HFFc6 (cell line): Measurements from ENCODE around the gene TNFSF12. TPM values are rescaled to one million over a fixed set of nuclear protein-coding genes. Genes with fewer than 3 reads are reported as not detected.

Experiments
- DNase-seq: peaks from one replicate; pipeline ENCODE4 v3.0.0-alpha.2; 2018
- H3K27ac Mint-ChIP-seq: 2 replicates; pipeline ENCODE4 v1.8.0; 2020; ENCODE audit warnings: mild to moderate bottlenecking, mixed read lengths
- H3K27me3 Mint-ChIP-seq: 2 replicates; pipeline ENCODE4 v1.8.0; 2021; ENCODE audit warnings: mild to moderate bottlenecking, moderate library complexity, mixed read lengths; ENCODE audit not compliant: insufficient read depth
- H3K36me3 Mint-ChIP-seq: 2 replicates; pipeline ENCODE4 v1.8.0; 2021; ENCODE audit warnings: low read depth, mixed read lengths
- H3K4me1 Mint-ChIP-seq: 2 replicates; pipeline ENCODE4 v1.8.0; 2020; ENCODE audit warnings: low read depth, mixed read lengths
- H3K4me3 Mint-ChIP-seq: 2 replicates; pipeline ENCODE4 v1.8.0; 2020; ENCODE audit warnings: mild to moderate bottlenecking, moderate library complexity, mixed read lengths
- H3K9me3 Mint-ChIP-seq: 2 replicates; pipeline ENCODE4 v1.8.0; 2020; ENCODE audit warnings: mild to moderate bottlenecking, mixed read lengths
- CTCF ChIP-seq: fragments of 200-600 bp; sonication (generic); IDR thresholded peaks from 2 replicates; pipeline ENCODE4 v1.5.0; 2021; ENCODE audit warnings: antibody characterized with exemption, mild to moderate bottlenecking
- total RNA-seq, 6 experiments: library from RNA; stranded (reverse); fragmentation: NEBNext Ultra II Directional; extraction: Animal tissue kit (Norgen Biotek cat#: 25700); gene quantifications; 2 replicates in 1 of 6; 3 replicates in 5 of 6; pipeline ENCODE4 v1.2.3, GENCODE V29; 2021

The TNFSF12 gene
- total RNA-seq, 6 experiments from 2014 or later = 22.0 to 28.3 (median 25.4) TPM

GRCh38 chr17:7530023-7530900, 18.6 kb upstream of the TNFSF12 start:
- H3K4me1 Mint-ChIP-seq = no peaks in the 10 kb centered on the region
- no peak overlapping the region for H3K4me3 Mint-ChIP-seq
- H3K27ac Mint-ChIP-seq = no peak overlapping the region
- DNase-seq = no peak
- peaks cover 9% of the 10 kb centered on the region for H3K27me3 Mint-ChIP-seq
- TF ChIP-seq CTCF = no peak
- H3K9me3 Mint-ChIP-seq = peaks cover 42% of the 10 kb centered on the region
- peaks cover 20% of the 10 kb centered on the region for H3K36me3 Mint-ChIP-seq

DNA sequence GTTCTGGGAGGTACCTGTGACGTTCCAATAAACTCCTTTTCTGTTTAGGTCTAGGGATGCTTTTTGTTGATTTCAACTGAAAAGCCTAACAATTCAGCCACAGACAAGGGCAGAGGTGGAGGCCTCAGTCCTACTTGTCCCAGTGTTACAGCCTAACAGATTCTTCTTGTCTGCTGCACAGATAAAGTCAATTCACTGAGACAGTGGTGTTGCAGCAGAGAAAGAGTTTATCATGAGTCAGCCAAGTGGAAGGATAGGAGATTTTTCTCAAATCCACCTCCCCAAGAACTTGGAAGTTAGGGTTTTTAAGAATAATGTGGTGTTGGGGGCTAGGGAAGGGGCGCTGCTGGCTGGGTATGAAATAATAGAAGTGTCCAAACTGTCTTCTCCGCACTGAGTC, 10.8 kb upstream of the TNFSF12 start:
- 0 out of 2 replicates have a peak, but pooled peaks cover 6% of the 10 kb centered on the region for H3K4me1 Mint-ChIP-seq
- H3K36me3 Mint-ChIP-seq = peaks cover 26% of the 10 kb centered on the region
- no peak overlapping the region for H3K27ac Mint-ChIP-seq
- peaks cover 12% of the 10 kb centered on the region for H3K27me3 Mint-ChIP-seq
- no peak for TF ChIP-seq CTCF
- H3K4me3 Mint-ChIP-seq = no peak overlapping the region
- H3K9me3 Mint-ChIP-seq = peaks cover 33% of the 10 kb centered on the region
- DNase-seq = no peak

- no peak overlapping the region for H3K4me3 Mint-ChIP-seq
- H3K27ac Mint-ChIP-seq = no peak overlapping the region
- 0 out of 2 replicates have a peak, but pooled peaks cover 6% of the 10 kb centered on the region for H3K4me1 Mint-ChIP-seq
- peaks cover 26% of the 10 kb centered on the region for H3K36me3 Mint-ChIP-seq
- DNase-seq = no peak
- peaks cover 33% of the 10 kb centered on the region for H3K9me3 Mint-ChIP-seq
- TF ChIP-seq CTCF = no peak
- peaks cover 14% of the 10 kb centered on the region for H3K27me3 Mint-ChIP-seq
Measured at GRCh38 chr17:7538891-7539545, 9.8 kb upstream of the TNFSF12 start.

DNA sequence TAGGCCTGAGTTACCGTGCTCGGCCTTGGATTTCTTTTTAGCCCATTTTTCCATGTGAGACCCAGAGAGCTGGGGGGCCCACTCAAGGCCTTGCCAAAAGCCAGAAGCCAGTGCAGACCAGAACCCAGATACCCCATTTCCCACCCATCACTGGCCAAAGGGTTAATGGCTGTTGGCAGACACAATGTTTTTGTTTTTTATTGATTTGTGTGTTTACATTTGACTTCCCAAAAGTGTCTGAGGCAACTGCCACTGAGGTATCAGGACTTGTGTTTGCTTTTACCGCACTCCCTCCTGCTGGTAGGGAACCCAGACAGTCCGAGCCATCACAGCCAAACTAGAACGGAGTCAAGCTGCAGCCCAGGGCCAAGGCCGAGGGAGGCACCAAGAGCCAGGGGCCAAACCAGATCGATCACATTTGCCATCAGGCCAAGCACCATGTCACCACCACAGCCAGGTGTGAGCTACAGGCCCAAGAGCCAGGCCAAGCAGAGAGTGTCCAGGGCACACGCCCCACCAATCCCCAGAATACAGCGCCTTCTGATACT, 7.7 kb upstream of the TNFSF12 start:
- no peak overlapping the region for H3K27ac Mint-ChIP-seq
- DNase-seq = no peak
- H3K4me1 Mint-ChIP-seq = 0 out of 2 replicates have a peak, but pooled peaks cover 6% of the 10 kb centered on the region
- TF ChIP-seq CTCF = no peak
- H3K9me3 Mint-ChIP-seq = peaks cover 24% of the 10 kb centered on the region
- no peak overlapping the region for H3K4me3 Mint-ChIP-seq
- H3K27me3 Mint-ChIP-seq = peaks cover 12% of the 10 kb centered on the region
- peaks cover 22% of the 10 kb centered on the region for H3K36me3 Mint-ChIP-seq

DNA sequence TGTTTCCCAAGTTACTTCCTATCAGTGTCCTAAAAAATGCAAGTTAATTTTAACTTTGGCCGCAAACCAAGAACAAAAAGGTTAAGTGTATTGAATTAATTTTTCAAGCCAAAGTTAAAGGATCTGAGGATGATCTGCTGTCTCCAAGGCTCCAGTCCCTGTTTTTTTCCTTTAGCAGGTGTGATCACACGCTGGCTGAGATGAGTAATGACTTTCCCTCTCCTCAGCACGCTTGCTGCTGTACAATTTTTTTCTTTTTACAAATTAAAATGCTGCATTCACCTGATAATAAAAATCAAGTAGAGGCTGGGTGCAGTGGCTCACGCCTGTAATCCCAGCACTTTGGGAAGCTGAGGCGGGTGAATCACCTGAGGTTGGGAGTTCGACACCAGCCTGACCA, 3.9 kb upstream of the TNFSF12 start:
- peaks cover 9% of the 10 kb centered on the region for H3K27me3 Mint-ChIP-seq
- no peaks in the 10 kb centered on the region for H3K9me3 Mint-ChIP-seq
- TF ChIP-seq CTCF = no peak
- no peak for DNase-seq
- H3K4me1 Mint-ChIP-seq = peaks cover 13% of the 10 kb centered on the region
- H3K36me3 Mint-ChIP-seq = no peaks in the 10 kb centered on the region
- H3K4me3 Mint-ChIP-seq = no peak overlapping the region
- H3K27ac Mint-ChIP-seq = no peak overlapping the region
